Measurements from ENCODE around the gene CFAP157.

CFAP157 gene

GRCh38 chr9:127706836-127707241, at the start of gene CFAP157:
TSS of gene CFAP157 (plus strand) at chr9:127706988. CDS start at chr9:127707032, 44 bp downstream.
- no peaks in the 10 kb centered on the region for H3K36me3 ChIP-seq (ENCODE audit: control insufficient read depth in 1 of 2, insufficient read depth in 2 of 2, low read length in 2 of 2)
- no peak within 1 kb of the TSS for H3K27ac ChIP-seq (ENCODE audit: low read length)
- H3K9me3 ChIP-seq (ENCODE audit: control insufficient read depth in 1 of 2, low read length in 2 of 2), result no peaks in the 10 kb centered on the region
- H3K4me3 ChIP-seq (ENCODE audit: low read depth in 1 of 2, low read length in 2 of 2), result no peak within 1 kb of the TSS
- H3K4me1 ChIP-seq (ENCODE audit: control insufficient read depth in 1 of 2, insufficient read depth in 2 of 2, low read length in 2 of 2), result no peaks in the 10 kb centered on the region
- no peaks in the 10 kb centered on the region for H3K27me3 ChIP-seq (ENCODE audit: low read depth, low read length)

DNA sequence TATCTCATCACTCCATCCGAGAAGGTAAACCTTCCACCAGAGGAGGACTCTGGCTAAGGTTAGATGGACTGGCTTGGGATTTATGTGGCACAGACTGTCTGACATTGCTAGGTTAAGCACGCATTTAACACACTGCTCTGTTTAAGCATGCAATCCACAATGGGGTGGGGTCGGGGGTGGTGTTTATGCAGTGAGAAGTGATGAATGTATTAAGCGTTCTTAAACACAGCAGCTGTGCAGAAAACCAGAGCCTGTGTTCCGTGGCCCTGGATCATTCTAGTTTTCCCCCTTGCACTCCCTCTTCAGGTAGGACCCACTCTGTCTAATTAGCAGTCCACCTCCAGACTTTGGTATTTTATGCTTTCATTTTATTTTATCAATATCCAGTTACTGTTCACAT, 48.4 kb upstream of the CFAP157 start:
- Histone ChIP-seq H3K27me3 (ENCODE audit: low read depth, low read length) (no peaks in the 10 kb centered on the region), H3K36me3 (ENCODE audit: control insufficient read depth in 1 of 2, insufficient read depth in 2 of 2, low read length in 2 of 2) (peaks cover 13 to 56% of the 10 kb centered on the region in 2 donors), H3K4me3 (ENCODE audit: low read depth in 1 of 2, low read length in 2 of 2) (no peak overlapping the region), H3K27ac (ENCODE audit: low read length) (no peak overlapping the region), H3K9me3 (ENCODE audit: control insufficient read depth in 1 of 2, low read length in 2 of 2) (no peaks in the 10 kb centered on the region), H3K4me1 (ENCODE audit: control insufficient read depth in 1 of 2, insufficient read depth in 2 of 2, low read length in 2 of 2) (no peaks in the 10 kb centered on the region)

- peaks cover 21 to 65% of the 10 kb centered on the region in 2 donors for H3K36me3 ChIP-seq (ENCODE audit: control insufficient read depth in 1 of 2, insufficient read depth in 2 of 2, low read length in 2 of 2)
- no peak overlapping the region for H3K4me3 ChIP-seq (ENCODE audit: low read depth in 1 of 2, low read length in 2 of 2)
- H3K9me3 ChIP-seq (ENCODE audit: control insufficient read depth in 1 of 2, low read length in 2 of 2), result no peaks in the 10 kb centered on the region
- H3K27me3 ChIP-seq (ENCODE audit: low read depth, low read length), result no peaks in the 10 kb centered on the region
- H3K27ac ChIP-seq (ENCODE audit: low read length), result no peak overlapping the region
- no peaks in the 10 kb centered on the region for H3K4me1 ChIP-seq (ENCODE audit: control insufficient read depth in 1 of 2, insufficient read depth in 2 of 2, low read length in 2 of 2)
Measured at GRCh38 chr9:127660886-127661741, 45.7 kb upstream of the CFAP157 start.

- no peaks in the 10 kb centered on the region for H3K27me3 ChIP-seq (ENCODE audit: low read depth, low read length)
- no peaks in the 10 kb centered on the region for H3K9me3 ChIP-seq (ENCODE audit: control insufficient read depth in 1 of 2, low read length in 2 of 2)
- no peaks in the 10 kb centered on the region for H3K4me1 ChIP-seq (ENCODE audit: control insufficient read depth in 1 of 2, insufficient read depth in 2 of 2, low read length in 2 of 2)
- H3K4me3 ChIP-seq (ENCODE audit: low read depth in 1 of 2, low read length in 2 of 2), result no peak overlapping the region
- no peak overlapping the region for H3K27ac ChIP-seq (ENCODE audit: low read length)
- peaks cover 21 to 74% of the 10 kb centered on the region in 2 donors for H3K36me3 ChIP-seq (ENCODE audit: control insufficient read depth in 1 of 2, insufficient read depth in 2 of 2, low read length in 2 of 2)
Measured at GRCh38 chr9:127662617-127663016, 44.2 kb upstream of the CFAP157 start.

DNA sequence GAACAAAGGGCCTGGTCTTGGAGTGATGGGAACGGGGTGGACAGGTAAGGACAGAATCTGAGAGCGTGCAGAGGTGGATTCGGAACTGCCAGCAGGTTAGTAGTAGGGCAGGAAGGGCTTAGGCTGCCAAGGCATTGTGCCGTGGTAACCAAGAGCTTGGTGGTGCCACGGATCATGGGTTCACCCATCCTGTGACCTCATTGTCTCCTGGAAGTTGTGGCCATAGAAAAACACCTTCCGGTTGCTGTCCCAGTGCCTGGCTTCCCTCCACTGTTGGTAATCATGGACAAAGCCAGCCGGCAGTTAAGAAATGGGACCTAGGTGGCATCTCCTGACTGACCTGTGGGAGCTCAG, 42.5 kb upstream of the CFAP157 start:
- Histone ChIP-seq H3K4me1 (ENCODE audit: control insufficient read depth in 1 of 2, insufficient read depth in 2 of 2, low read length in 2 of 2) (no peaks in the 10 kb centered on the region), H3K36me3 (ENCODE audit: control insufficient read depth in 1 of 2, insufficient read depth in 2 of 2, low read length in 2 of 2) (peaks cover 25 to 74% of the 10 kb centered on the region in 2 donors), H3K27ac (ENCODE audit: low read length) (peak overlapping the region; percentile 11), H3K27me3 (ENCODE audit: low read depth, low read length) (no peaks in the 10 kb centered on the region), H3K4me3 (ENCODE audit: low read depth in 1 of 2, low read length in 2 of 2) (no peak overlapping the region), H3K9me3 (ENCODE audit: control insufficient read depth in 1 of 2, low read length in 2 of 2) (no peaks in the 10 kb centered on the region)

GRCh38 chr9:127664678-127665507, 41.9 kb upstream of the CFAP157 start:
- H3K4me1 ChIP-seq (ENCODE audit: control insufficient read depth in 1 of 2, insufficient read depth in 2 of 2, low read length in 2 of 2), result no peaks in the 10 kb centered on the region
- no peak overlapping the region for H3K4me3 ChIP-seq (ENCODE audit: low read depth in 1 of 2, low read length in 2 of 2)
- peaks cover 22 to 70% of the 10 kb centered on the region in 2 donors for H3K36me3 ChIP-seq (ENCODE audit: control insufficient read depth in 1 of 2, insufficient read depth in 2 of 2, low read length in 2 of 2)
- no peaks in the 10 kb centered on the region for H3K9me3 ChIP-seq (ENCODE audit: control insufficient read depth in 1 of 2, low read length in 2 of 2)
- no peaks in the 10 kb centered on the region for H3K27me3 ChIP-seq (ENCODE audit: low read depth, low read length)
- H3K27ac ChIP-seq (ENCODE audit: low read length), result peak overlapping the region; percentile 11

DNA sequence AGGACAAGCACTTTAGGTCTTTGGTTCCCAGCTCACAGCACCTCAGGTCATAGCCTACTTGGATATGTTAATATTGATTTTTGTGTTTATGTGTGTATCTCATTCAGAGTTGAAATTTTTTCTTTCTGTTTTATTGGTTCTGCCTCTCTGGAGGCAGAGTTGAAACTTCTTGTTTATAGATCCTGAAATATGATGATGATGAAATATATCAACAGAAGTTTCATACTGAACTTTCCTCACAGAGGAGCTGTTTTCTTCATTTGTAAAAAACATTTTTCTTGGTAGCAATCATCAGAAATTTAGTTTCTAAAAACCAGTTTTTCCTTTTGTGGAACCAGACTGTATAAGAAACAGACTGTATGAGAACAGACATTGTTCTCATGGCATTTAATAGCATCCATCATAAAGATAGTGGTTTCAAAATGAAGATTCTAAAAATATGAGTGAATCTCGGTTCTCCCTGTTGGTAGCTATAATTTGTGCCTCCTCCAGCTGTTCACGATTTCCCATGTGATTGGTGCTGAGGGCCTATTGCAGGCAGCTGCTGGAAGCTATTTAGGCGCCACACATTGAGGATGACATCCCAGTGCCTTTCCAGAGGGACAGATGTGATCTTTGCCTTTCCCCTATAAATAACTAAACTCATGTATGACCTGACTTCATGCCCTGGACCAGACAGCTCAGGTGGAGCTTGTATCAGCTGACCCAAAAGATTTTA, 39.5 kb upstream of the CFAP157 start:
- Histone ChIP-seq H3K9me3 (ENCODE audit: control insufficient read depth in 1 of 2, low read length in 2 of 2) (no peaks in the 10 kb centered on the region), H3K4me3 (ENCODE audit: low read depth in 1 of 2, low read length in 2 of 2) (no peak overlapping the region), H3K27me3 (ENCODE audit: low read depth, low read length) (no peaks in the 10 kb centered on the region), H3K36me3 (ENCODE audit: control insufficient read depth in 1 of 2, insufficient read depth in 2 of 2, low read length in 2 of 2) (peaks cover 18 to 68% of the 10 kb centered on the region in 2 donors), H3K27ac (ENCODE audit: low read length) (no peak overlapping the region), H3K4me1 (ENCODE audit: control insufficient read depth in 1 of 2, insufficient read depth in 2 of 2, low read length in 2 of 2) (no peaks in the 10 kb centered on the region)

DNA sequence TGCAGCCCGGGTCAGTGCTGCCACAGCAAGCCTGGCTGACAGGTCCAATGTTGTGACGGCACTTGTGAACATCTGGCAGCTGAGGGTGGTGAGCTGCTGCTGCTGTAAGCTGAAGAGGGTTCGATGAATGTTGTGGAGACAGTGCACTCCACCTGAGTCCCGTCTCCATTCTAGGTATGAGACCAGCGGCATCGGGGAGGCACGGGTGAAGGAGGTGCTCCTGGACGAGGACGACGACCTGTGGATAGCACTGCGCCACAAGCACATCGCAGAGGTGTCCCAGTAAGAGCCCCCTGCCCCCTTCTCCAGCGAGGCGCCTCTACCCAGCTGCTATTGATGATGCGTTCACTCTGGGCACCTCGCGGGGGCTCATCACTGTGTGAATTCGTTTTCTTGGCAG, 38.9 kb upstream of the CFAP157 start:
- Histone ChIP-seq H3K27ac (ENCODE audit: low read length) (no peak overlapping the region), H3K4me1 (ENCODE audit: control insufficient read depth in 1 of 2, insufficient read depth in 2 of 2, low read length in 2 of 2) (no peaks in the 10 kb centered on the region), H3K36me3 (ENCODE audit: control insufficient read depth in 1 of 2, insufficient read depth in 2 of 2, low read length in 2 of 2) (peaks cover 15 to 70% of the 10 kb centered on the region in 2 donors), H3K4me3 (ENCODE audit: low read depth in 1 of 2, low read length in 2 of 2) (no peak overlapping the region), H3K9me3 (ENCODE audit: control insufficient read depth in 1 of 2, low read length in 2 of 2) (no peaks in the 10 kb centered on the region), H3K27me3 (ENCODE audit: low read depth, low read length) (no peaks in the 10 kb centered on the region)

GRCh38 chr9:127673234-127673633, 33.6 kb upstream of the CFAP157 start:
- Histone ChIP-seq H3K9me3 (ENCODE audit: control insufficient read depth in 1 of 2, low read length in 2 of 2) (no peaks in the 10 kb centered on the region), H3K4me1 (ENCODE audit: control insufficient read depth in 1 of 2, insufficient read depth in 2 of 2, low read length in 2 of 2) (no peaks in the 10 kb centered on the region), H3K4me3 (ENCODE audit: low read depth in 1 of 2, low read length in 2 of 2) (no peak overlapping the region), H3K27me3 (ENCODE audit: low read depth, low read length) (no peaks in the 10 kb centered on the region), H3K36me3 (ENCODE audit: control insufficient read depth in 1 of 2, insufficient read depth in 2 of 2, low read length in 2 of 2) (peaks cover 14 to 56% of the 10 kb centered on the region in 2 donors), H3K27ac (ENCODE audit: low read length) (no peak overlapping the region)

GRCh38 chr9:127676638-127677037, 30.1 kb upstream of the CFAP157 start:
- Histone ChIP-seq H3K27me3 (ENCODE audit: low read depth, low read length) (no peaks in the 10 kb centered on the region), H3K4me1 (ENCODE audit: control insufficient read depth in 1 of 2, insufficient read depth in 2 of 2, low read length in 2 of 2) (no peaks in the 10 kb centered on the region), H3K9me3 (ENCODE audit: control insufficient read depth in 1 of 2, low read length in 2 of 2) (no peaks in the 10 kb centered on the region), H3K27ac (ENCODE audit: low read length) (no peak overlapping the region), H3K4me3 (ENCODE audit: low read depth in 1 of 2, low read length in 2 of 2) (no peak overlapping the region), H3K36me3 (ENCODE audit: control insufficient read depth in 1 of 2, insufficient read depth in 2 of 2, low read length in 2 of 2) (peaks cover 23 to 76% of the 10 kb centered on the region in 2 donors)

DNA sequence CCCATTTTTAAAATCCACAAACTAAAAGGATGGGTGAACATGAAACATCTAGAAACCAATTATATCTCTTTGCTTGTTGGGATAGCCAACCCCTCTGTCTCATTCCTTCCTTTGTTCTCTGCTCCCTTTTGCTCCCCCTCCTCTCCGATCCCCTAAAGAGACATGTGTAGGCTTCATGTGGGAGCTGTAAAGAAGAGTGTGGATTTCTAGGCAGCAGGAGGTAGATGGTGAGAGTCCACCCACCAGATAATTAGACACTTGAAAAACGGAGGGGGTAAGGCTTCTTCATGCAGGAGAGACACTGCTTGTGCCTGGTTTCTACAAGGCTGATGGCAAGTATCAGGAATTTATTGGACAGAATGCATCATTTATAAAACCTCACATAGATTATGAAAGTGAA, 27.3 kb upstream of the CFAP157 start:
- H3K4me3 ChIP-seq (ENCODE audit: low read depth in 1 of 2, low read length in 2 of 2), result no peak overlapping the region
- H3K36me3 ChIP-seq (ENCODE audit: control insufficient read depth in 1 of 2, insufficient read depth in 2 of 2, low read length in 2 of 2), result peaks cover 20 to 81% of the 10 kb centered on the region in 2 donors
- no peaks in the 10 kb centered on the region for H3K27me3 ChIP-seq (ENCODE audit: low read depth, low read length)
- no peaks in the 10 kb centered on the region for H3K4me1 ChIP-seq (ENCODE audit: control insufficient read depth in 1 of 2, insufficient read depth in 2 of 2, low read length in 2 of 2)
- no peak overlapping the region for H3K27ac ChIP-seq (ENCODE audit: low read length)
- H3K9me3 ChIP-seq (ENCODE audit: control insufficient read depth in 1 of 2, low read length in 2 of 2), result no peaks in the 10 kb centered on the region

All from muscle layer of duodenum (tissue), 2 donors.